Measurements from ENCODE around the gene ULK1.

GRCh38 chr12:131882804-131883520 is 11.5 kb upstream of the ULK1 start:
- TF ChIP-seq CTCF (IDR thresholded peaks at IDR 0.05 in 8 of 11, conservative IDR thresholded peaks at IDR 0.05 in 3 of 11) (no peak), POLR2AphosphoS5 (IDR thresholded peaks at IDR 0.05) (no peak)

Data from spleen (tissue), 7 donors.